Measurements from ENCODE around the gene HPS1.
A peak's percentile ranks its signal among the peaks of the same experiment; 100 is the strongest.

HPS1 gene

DNA sequence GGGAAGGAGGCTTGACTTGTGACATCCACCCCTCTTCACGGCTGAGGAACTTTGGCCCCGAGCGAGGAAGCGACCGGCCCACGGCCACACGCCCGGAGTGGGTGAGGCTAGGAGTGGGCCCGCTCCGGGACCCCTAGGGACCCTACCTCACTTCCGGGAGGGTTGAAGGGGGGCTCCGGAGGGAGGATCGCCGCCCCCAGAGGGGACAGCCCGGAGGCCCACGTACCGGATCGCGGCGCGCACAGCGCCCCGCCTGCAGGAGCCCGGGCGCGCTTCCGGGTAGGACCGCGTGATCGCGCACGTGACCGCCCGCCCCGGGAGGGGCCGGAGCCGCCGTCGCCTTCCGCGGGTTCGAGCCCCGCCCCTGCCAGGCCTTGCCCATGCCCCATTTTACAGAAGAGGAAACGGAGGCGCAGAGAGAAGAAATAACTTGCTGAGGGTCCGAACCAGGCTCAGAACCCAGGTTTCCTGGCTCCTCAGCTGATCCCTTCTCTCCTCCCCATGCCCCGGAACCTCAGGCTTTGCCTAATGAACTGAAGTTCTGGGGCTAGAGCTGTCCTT lies at the start of gene HPS1:
TSS of gene HPS1 (minus strand) at position 275 of the 561 bp plus-strand sequence. CDS start 3,695 bp downstream, outside the sequence.
- peak; percentile 77 for DNase-seq

DNA sequence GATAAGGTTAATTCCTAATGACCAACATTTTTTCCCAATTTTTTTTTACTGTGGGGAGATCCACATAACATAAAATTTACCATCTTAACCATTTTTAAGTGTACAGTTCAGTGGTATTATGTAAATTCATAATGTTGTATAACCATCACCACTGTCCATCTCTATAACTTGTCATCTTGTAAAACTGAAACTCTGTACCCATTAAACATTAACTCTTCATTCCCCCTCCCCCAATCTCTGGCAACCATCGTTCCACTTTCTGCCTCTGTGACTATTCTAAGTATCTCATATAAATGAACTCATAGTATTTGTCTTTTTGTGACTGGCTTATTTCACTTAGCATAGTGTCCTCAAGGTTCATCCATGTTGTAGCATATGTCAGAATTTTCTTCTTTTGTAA lies 46.0 kb upstream of the HPS1 start:
- no peak for DNase-seq

DNA sequence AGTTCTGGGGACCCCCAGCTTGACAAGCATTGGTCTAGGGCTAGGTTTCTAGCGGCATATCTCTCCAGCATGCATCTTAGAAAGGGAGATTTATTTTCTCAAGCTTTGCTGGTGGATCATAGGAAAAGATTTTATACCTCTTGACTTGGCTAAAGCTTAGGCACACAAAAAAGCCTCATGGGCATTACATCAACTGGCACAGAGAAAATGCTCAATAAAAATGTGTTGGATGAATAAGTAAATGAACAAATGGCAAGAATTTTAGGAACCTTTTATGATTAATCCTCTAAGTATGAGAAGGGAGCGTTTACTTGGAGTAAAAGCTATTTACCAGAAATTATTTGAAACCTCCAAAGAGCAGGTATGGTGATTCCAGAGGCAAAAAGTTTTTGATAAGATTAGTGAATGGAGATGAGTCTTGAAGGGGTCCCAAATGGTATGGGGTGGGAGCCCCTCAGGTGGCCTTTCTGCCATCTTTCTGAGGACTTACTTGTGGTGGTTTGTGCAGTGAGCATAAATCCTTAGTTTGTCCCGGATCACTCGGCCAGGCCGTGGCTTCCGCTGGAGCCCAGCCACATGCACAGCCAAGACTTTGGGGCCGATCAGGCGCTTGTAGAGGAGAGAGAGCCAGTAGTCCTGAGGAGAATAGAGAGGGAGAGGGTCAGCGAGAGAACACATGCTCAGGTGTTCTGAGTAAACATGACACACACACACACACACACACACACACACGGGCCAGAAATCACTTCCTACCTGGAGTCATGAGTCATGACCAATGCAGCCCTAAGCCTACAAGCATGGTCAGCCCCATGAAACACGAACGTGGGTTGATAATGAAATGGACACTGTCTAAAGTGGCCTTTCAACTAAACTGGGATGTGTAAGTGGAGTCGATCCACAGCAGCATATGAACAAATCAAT lies 43.1 kb upstream of the HPS1 start:
- DNase-seq: no peak

DNA sequence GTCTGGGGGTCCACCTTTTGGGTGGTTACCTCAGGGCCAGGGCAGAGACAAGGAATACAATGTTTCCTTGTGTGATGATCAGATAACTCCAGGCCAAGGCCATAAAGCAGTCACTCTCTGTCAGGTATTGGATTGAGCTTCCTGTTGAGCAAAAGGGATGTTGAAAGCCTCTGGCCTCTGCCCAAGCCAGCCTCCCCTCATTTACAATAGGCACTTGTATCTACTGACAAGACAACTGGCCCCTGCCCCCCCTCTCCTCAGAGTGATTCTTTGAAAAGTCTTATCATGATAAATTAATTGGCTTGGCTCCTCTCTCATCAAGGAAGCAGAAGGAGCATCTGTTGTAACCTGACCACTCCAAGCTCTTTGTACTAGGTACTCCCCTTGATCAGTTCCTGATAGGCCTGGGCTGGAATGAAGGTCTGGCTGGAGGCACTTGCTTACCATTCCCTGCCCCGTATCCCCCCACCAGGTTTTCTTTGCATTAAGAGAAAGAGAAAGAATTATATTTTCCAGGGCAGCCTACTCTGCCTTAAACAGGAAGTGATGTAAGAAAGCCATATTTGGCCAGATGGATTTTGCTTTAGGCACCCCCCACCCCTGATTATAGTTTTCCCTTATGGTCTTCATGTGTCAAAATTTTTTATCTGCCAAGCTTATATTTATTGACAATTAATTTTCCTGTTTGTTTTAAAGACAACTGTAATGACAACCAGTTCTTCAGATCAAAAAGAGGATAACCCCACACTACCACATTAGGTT lies 42.1 kb upstream of the HPS1 start:
- DNase-seq: no peak

DNA sequence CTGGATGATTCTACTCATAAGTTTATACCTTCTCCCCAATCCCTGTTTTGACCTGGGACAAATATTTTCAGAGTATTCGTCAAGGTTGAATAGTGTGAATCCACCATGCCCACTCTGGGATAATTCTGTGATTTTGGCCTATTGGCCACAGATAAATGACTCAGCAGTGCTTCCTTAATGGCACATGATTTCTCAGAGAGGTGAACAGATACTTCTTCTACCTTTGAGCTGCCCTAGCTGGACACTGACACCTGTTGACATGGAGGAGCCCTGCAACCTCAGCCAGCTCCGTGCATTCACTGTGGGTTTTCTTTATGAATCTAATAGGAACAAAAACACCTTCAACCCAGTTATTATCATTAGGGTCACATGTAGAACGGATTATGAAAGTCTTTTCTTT lies 40.9 kb upstream of the HPS1 start:
- no peak for DNase-seq

DNA sequence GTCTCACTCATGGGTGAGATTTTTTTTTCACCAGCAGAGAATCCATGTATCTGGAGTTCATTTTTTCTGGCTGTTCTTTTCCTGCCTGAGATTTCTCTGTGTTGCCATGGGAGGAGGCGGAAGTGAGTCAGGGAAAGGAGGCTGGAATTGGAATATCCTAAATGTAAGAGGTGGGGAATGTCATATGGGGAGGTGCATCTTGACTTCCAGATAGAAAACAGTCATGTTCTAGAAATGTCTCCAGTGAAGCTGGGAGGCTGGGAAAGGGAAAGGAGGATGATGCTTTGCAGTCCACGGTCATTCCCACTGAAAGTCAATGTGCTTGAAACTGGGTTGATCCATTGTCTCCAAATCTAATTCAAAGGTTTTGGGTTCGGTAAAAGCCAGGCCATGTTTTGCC lies 39.7 kb upstream of the HPS1 start:
- DNase-seq: no peak

DNA sequence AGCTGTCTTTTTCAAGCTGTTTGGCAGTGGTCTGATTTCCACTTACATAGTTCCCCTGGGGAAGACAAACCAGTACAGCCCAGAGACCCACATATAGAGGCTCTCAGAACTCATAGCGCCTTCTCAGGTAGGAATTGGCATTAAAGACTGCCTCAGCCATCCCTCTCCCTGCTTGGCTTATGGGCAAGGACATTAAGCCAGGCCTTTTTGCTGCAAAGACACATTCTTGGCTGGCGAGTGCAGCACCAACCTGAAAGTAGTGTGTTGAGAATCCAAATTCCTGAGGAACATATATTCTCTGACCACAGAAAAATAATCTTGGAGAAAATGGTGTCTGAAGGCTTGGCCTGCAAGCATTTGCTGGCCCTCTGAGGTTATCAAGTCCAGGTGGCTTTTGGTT lies 39.2 kb upstream of the HPS1 start:
- DNase-seq: no peak

DNA sequence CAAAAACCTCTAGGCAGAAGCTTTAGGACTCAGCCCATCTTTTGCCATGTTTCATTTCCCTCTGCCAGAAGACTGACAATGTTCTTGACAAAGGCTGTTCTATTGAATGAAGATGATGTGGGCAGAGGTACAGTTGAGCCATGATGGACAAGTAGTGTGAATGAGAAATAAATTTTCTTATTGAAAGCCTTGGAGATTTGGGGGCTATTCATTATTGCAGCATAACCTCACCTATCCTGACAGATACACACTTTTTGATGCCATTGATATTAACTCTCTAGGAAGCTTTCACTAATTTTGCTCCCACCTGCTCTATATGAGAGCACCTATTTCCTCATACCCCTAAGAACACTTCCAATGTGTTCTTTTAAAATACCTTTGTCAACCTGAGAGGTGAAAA lies 36.9 kb upstream of the HPS1 start:
- DNase-seq: no peak

DNA sequence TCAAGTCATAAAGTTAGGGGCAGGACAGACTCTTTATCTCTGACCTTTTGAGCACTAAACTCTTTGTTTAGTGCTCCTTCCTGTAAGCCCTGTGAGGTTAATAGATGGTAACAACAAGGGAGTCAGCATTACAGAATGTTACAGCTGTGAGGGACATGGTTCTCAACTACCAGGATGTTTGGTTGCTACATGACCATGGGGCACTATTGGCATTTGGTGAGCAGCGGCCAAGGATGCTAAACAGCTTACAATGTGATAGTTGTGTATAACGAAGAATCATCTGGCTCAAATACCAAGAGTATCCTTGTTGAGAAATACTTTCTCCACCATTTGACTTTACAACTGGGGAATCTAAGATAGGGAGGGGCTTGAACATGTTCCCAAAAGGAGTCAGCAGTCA lies 35.4 kb upstream of the HPS1 start:
- no peak for DNase-seq

DNA sequence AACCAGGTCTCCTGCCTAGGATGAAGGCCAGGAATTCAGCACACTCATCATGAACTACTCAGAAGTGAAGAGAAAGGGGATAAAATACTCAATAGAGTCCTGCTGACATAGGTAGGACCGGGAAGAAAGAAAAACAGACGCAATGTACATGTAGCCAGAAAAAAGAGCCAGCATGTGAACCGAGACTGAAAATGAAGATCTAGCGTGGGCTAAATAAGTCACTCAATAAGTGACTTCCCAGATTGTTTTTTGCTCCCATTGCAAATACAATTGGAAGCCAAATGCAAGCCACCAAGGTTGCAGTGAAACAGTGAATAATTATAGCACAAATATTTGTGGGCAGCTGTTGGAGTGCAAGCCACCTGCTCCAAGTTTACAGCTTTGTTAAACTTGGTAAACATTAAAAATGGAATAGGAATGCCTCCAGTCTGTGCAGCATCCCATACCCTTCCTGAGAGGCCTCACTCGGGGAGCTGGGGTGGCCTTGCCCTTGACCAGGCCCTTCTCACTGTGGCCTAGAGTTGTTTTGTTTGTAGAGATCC lies 34.7 kb upstream of the HPS1 start:
- no peak for DNase-seq

DNA sequence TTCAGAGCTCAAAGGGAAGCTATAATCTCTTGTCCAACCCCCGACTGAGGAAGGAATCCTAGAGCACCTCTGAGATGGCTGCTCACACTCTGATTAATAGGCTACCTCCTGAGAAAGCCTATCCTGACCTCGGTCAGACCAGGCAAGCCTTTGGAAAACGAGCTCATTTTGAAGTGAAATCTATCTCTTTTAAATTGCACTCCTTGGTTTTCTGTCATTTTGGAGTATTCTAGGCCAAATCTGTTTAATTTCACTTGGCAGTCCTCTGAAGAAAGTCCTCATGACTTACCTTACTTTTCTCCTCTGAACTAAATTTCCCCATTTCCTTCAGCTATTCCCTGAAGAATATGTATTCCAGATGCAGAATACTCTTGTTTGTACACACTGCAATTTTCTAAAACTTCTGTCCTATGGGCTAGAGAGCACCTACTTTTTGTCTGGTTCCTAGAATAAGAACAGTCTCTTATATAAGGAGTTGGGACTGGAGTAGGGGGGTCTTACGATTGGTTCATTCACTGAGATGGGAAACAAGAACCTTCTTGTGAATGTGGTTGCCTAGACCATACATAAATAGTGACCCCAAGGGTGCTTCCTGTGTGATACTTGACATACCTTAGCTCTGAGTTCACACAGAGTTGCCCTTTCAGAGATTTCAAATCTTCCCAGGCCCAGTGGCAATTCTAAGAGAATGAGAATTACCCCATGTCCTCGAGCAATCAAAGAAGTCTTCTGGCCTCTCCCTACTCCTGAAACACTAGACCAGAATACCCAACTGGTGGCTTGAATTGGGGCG lies 31.9 kb upstream of the HPS1 start:
- DNase-seq: no peak

DNA sequence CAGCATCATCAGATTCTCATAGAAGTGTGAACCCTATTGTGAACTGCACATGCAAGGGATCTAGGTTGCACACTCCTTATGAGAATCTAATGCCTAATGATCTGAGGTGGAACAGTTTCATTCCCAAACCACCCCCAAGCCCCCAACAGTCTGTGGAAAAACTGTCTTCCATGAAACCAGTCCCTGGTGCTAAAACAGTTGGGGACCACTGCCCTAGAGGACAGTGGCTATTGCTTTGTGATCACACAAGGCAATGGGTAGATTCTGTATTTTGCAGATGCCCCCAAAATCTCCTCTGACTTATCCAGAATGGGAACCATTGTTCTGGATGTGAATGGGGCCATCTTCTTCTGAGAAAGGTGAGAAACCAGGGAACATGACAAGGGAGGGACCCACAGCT lies 31.1 kb upstream of the HPS1 start:
- no peak for DNase-seq

DNA sequence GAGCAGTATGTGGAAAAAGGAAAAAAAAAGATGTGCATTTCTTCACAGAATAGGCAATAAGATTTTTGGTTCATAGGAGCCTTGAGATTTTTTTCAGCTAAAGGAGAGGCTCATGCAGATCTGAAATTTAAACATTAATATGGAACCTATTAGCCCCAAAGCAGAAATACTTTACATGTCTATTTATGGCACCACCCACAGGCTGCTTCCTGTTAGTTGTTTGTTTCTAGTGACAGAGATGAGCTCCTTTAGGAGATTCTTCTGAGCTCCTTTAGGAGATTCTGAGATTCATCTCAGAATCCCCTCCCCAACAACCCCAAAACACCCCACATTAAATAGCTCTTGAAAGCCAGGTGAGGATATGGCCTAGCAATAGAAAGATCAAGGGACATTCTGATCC lies 27.9 kb upstream of the HPS1 start:
- no peak for DNase-seq

DNA sequence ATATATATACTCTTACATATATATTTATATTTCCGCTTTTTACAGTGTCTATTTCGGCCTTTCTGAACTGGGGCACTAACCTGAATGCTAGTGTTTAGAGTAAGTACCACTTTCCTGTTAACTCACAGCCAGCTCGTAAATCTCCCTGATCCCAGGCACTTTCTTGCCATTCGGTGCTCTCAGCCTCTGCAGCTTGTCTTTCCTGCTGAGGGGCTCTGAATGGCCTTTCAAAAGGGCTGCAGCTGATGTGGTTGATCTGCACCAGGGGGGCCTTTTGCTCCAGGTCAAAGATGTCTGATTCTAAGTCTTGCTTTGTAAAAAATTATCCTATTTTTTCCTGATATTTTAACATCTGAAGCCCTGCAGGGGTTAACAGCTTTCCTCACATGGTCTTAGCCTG lies 25.5 kb upstream of the HPS1 start:
- no peak for DNase-seq

DNA sequence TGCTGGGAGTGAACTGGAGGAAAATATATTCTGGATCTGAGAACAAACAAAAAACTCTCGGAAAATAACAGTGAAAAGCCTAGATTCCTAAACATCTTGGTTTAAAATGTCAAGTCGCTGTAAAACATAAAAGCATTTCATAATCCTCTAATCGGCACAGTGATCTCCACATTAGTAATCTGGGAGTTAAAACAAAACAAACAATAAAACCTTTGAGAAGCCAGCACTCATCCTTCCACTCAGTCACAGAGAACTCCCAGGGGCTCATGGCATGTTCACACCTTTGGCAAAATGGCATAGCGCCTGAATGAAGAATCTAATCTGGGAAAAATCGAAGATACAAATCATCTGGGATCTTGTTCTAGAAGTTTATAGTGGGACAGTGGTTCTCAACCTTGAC lies 24.1 kb upstream of the HPS1 start:
- no peak for DNase-seq

DNA sequence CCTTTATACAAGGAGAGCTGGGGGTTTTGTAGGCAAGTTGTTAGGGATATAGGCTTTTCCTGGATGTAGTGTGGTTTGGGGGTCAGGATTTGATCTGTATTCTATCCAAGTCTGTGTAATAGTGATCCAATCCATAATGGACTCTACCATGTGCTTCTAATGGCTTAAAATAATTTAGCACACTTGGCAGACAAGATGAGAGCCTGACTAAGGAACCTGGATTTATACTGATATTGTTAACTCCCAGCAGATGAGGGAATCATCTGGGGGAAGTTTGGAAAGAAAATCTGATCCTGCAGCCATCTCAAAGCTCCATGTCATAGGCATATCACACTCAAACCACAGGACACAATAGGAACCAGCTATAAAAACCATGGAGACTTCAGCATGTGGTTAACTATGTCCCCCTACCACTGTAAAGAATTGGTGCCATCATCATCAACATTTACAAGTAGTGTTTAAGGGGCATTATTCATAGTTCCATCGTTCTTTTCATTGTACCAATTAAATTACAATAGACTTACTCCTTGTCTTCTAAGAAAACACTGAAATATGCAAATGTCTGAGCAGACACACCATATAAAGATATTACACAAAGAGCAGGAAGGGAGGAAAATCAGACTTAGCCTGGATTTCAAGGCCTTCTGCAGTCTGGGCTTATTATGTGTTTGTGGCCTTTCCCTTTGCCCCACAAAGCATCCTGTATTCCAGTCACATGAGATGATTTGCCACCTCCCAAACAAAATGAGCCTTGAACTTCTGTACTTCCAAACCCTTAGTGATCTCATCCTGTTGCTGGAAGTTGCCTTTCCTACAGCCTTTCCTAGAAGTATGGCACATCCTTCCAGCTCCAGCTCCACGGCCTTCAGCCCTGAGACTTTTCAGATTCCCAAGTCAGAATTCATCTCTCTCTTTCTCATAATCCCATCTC lies 22.5 kb upstream of the HPS1 start:
- DNase-seq: no peak

DNA sequence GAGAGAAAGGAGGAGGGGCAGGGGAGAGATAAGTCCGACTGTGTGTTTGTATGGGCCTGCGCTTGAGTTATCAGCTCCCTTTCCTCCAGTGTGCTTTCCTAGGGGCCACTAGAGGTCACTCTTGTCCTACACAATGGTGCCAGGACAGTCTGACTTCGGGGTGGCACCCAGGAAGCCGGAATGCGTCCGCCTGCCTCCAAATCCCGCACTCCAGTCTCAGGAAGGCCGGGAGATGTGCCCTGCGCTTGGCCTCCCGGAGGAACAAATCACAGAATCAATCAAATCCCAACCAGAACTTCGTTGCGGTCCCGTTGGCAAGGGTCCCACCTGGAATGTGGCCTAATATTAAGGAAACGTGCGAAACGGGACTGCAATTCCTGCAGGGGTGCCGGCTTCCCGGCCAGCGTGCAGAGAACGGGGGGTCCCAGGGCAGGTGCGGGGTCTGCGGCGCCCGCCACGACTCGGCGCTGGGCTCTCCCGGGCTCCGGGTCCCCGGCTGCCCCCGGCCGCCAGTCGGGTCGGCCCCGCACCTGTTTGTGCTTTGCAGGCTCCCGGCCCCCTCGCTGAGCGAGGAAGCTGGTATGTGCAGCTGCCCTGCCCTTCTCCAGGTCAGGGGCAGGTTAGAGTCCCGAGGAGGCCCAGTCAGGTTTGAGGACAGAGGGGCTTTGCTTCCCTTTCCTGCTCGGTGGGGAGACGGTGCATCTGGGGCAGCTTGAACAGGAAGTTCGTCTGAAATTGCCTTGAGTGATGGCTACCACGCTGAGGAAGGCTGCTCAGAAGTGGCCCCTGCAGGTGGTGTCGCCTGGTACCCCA lies 21.0 kb upstream of the HPS1 start:
- DNase-seq: peak; percentile 49

DNA sequence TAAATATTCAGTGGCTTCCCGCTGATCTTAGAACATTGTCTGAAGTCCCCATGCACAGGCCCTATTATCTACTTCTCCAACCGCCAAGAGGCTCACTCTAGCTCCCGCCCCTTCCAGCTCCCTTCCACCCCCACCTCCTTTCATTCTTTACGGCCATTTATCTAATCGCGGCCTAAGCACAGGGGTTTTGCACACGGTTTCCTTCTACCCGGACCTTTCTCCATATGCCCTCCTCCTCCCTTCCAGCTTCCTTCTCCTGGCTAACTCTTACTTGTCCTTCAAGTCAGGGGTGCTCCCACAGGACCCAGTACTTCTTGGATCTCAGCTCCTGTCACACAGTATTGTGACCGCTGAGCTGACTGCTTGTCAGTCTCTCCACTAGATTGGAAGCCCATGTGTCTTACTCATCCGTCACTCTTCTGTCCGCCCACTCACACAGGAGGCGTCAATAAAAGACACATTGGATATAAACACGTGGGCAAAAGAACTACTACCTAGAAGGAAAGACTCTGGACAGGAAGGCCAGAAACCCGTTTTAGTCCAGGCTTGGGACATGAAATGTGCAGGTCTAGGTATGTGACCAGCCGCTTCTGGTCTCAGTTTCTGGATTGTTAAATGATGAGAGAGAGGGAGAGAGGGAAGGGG lies 20.2 kb upstream of the HPS1 start:
- DNase-seq: no peak

DNA sequence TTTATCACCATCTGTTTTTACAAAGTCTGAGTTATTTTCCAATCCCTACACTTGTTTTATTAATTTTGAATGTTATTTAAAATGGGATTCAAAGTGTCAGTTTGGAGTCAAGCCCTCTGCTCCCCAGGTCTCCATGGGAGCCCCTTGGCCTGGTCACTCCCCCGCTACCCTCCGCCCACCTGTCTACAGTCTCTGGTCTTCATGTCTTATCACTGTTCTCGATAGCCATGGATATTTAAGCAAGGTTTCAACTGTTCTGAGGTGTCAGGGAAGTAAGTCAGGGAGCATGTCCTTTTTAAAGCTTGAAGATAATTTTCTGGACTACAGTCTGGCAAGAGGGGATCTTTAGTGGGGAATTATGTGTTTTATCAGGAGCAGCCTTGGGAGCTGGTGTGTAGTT lies 19.1 kb upstream of the HPS1 start:
- DNase-seq: no peak
